Hematopoietic multipotent progenitor cell treated with erythropoietin and hydrocortisone succinate and interleukin-3 and kit ligand, for 4 days (in vitro differentiated cells): Measurements from ENCODE around the gene CENPU.
"Not testable (repeated sequence)": the region's sequence is repeated elsewhere in the genome, so short reads cannot be mapped to it uniquely, and the experiment has no call there.

ENCODE experiments used
- DNase-seq: peaks from one replicate; pipeline ENCODE4 v3.0.0-alpha.2; 2015

CENPU gene

GRCh38 chr4:184733654-184734524 lies at the start of gene CENPU:
Gene CENPU, minus strand, starts transcription at chr4:184734096. Its CDS starts 34 bp downstream, at chr4:184734062.
- DNase-seq, result peak; percentile 99

GRCh38 chr4:184782731-184783373 lies 49.0 kb upstream of the CENPU start:
- peak; percentile 64 for DNase-seq

GRCh38 chr4:184779160-184779559 lies 45.3 kb upstream of the CENPU start:
- DNase-seq, result not testable (repeated sequence)

- DNase-seq, result no peak
These were observed 44.4 kb upstream of the CENPU start for GRCh38 chr4:184778325-184778724.

- DNase-seq, result no peak
These were observed 42.9 kb upstream of the CENPU start for GRCh38 chr4:184776821-184777220.

GRCh38 chr4:184775854-184776555 lies 42.1 kb upstream of the CENPU start:
- DNase-seq, result no peak

- DNase-seq, result no peak
These were observed 40.3 kb upstream of the CENPU start for GRCh38 chr4:184774152-184774551.

GRCh38 chr4:184771416-184771815 lies 37.5 kb upstream of the CENPU start:
- DNase-seq, result no peak

GRCh38 chr4:184769141-184769765 lies 35.4 kb upstream of the CENPU start:
- no peak for DNase-seq

- no peak for DNase-seq
These were observed 34.4 kb upstream of the CENPU start for GRCh38 chr4:184768296-184768695.

- no peak for DNase-seq
These were observed 32.5 kb upstream of the CENPU start for GRCh38 chr4:184766446-184766845.

GRCh38 chr4:184765473-184766340 lies 31.8 kb upstream of the CENPU start:
- peak; percentile 12 for DNase-seq

- no peak for DNase-seq
These were observed 30.7 kb upstream of the CENPU start for GRCh38 chr4:184764601-184765000.

GRCh38 chr4:184763150-184763780 lies 29.4 kb upstream of the CENPU start:
- no peak for DNase-seq

GRCh38 chr4:184762100-184762499 lies 28.2 kb upstream of the CENPU start:
- peak; percentile 82 for DNase-seq

- DNase-seq, result no peak
These were observed 26.8 kb upstream of the CENPU start for GRCh38 chr4:184760681-184761080.

- no peak for DNase-seq
These were observed 23.9 kb upstream of the CENPU start for GRCh38 chr4:184757810-184758209.

- DNase-seq, result peak; percentile 8
These were observed 22.5 kb upstream of the CENPU start for GRCh38 chr4:184756399-184756798.

- DNase-seq, result no peak
These were observed 21.4 kb upstream of the CENPU start for GRCh38 chr4:184755278-184755677.

GRCh38 chr4:184752496-184753275 lies 18.8 kb upstream of the CENPU start:
- no peak for DNase-seq

GRCh38 chr4:184751585-184751956 lies 17.7 kb upstream of the CENPU start:
- DNase-seq, result peak; percentile 53
